K562 (cell line): ENCODE results near the gene HDAC5. TPM values are rescaled to one million over a fixed set of nuclear protein-coding genes. Genes with fewer than 3 reads are reported as not detected.

Experiments used
- ARID1B ChIP-seq: fragments of 450-650 bp; IDR thresholded peaks from 2 replicates; pipeline ENCODE4 v1.6.1; 2016; ENCODE audit warnings: antibody characterized with exemption, mild to moderate bottlenecking, inconsistent platforms
- BRD4 ChIP-seq: fragments of 200-600 bp; sonication (generic); IDR thresholded peaks from 2 replicates; pipeline ENCODE4 v1.6.1; 2017; ENCODE audit warnings: inconsistent platforms
- DPF2 ChIP-seq: fragments of 450-650 bp; IDR thresholded peaks from 2 replicates; pipeline ENCODE4 v1.6.1; 2016
- FOXJ2 ChIP-seq: fragments of 200-800 bp; sonication (Bioruptor generic); IDR thresholded peaks from 2 replicates; pipeline ENCODE4 v1.6.1; 2016; ENCODE audit warnings: missing genetic modification characterization, missing compliant biosample characterization
- FUS ChIP-seq: fragments of 200-400 bp; formaldehyde crosslinking; optimal IDR thresholded peaks from 2 replicates; pipeline ENCODE3; 2017; ENCODE audit warnings: low read depth, low read length
- HDAC2 ChIP-seq: fragments of 450-650 bp; IDR thresholded peaks from 2 replicates; pipeline ENCODE4 v1.6.1; 2016; ENCODE audit warnings: mild to moderate bottlenecking
- HNRNPH1 ChIP-seq: fragments of 200-400 bp; formaldehyde crosslinking; optimal IDR thresholded peaks from 2 replicates; pipeline ENCODE3; 2017; ENCODE audit warnings: low read depth, mild to moderate bottlenecking, low read length, moderate library complexity
- JUND ChIP-seq, 2 experiments: IDR thresholded peaks; 2 replicates in 1 of 2; 3 replicates in 1 of 2; pipeline ENCODE4 v1.6.1; 2011; ENCODE audit warnings: borderline replicate concordance in 2 of 2, low read depth in 2 of 2, low read length in 2 of 2, improper control_type of control experiment in 1 of 2, missing biosample characterization in 1 of 2, missing genetic modification characterization in 1 of 2, missing genetic modification reagents in 1 of 2
- KAT7 ChIP-seq: sonication (generic); formaldehyde crosslinking; IDR thresholded peaks from 2 replicates; pipeline ENCODE4 v1.8.0; 2022; ENCODE audit warnings: missing genetic modification reagents, mild to moderate bottlenecking, borderline replicate concordance
- KDM1A ChIP-seq, 2 experiments: fragments of 450-650 bp; IDR thresholded peaks; 2 replicates each; pipeline ENCODE4 v1.6.1; 2016; ENCODE audit warnings: mild to moderate bottlenecking in 2 of 2
- KLF1 ChIP-seq: fragments of 450-650 bp; IDR thresholded peaks from 2 replicates; pipeline ENCODE4 v1.6.1; 2016; ENCODE audit warnings: missing genetic modification characterization, missing compliant biosample characterization
- KLF16 ChIP-seq: IDR thresholded peaks from 2 replicates; pipeline ENCODE4 v1.6.1; 2016; ENCODE audit warnings: antibody characterized with exemption
- LEF1 ChIP-seq: fragments of 450-650 bp; IDR thresholded peaks from 2 replicates; pipeline ENCODE4 v1.6.1; 2016; ENCODE audit warnings: mild to moderate bottlenecking
- NBN ChIP-seq: fragments of 450-650 bp; IDR thresholded peaks from 2 replicates; pipeline ENCODE4 v1.6.1; 2016; ENCODE audit warnings: low read depth, mild to moderate bottlenecking
- OTX1 ChIP-seq: fragments of 450-650 bp; formaldehyde crosslinking; IDR thresholded peaks from 2 replicates; pipeline ENCODE4 v1.4.0; 2022; ENCODE audit warnings: mild to moderate bottlenecking
- POLR2B ChIP-seq: fragments of 450-650 bp; IDR thresholded peaks from 2 replicates; pipeline ENCODE4 v1.6.1; 2018; ENCODE audit warnings: low read depth; ENCODE audit not compliant: partially characterized antibody
- RFX1 ChIP-seq: fragments of 450-650 bp; IDR thresholded peaks from 2 replicates; pipeline ENCODE4 v1.6.1; 2016; ENCODE audit warnings: mild to moderate bottlenecking, moderate library complexity
- SMARCA4 ChIP-seq: fragments of 450-650 bp; IDR thresholded peaks from 2 replicates; pipeline ENCODE4 v1.6.1; 2016
- SMC3 ChIP-seq: conservative IDR thresholded peaks from 2 replicates; pipeline ENCODE4 v1.6.1; 2011; ENCODE audit warnings: low read depth, low read length, improper control_type of control experiment; ENCODE audit not compliant: insufficient read depth
- TEAD2 ChIP-seq: fragments of 450-650 bp; IDR thresholded peaks from 2 replicates; pipeline ENCODE4 v1.6.1; 2016; ENCODE audit warnings: missing genetic modification characterization, control low read depth, missing compliant biosample characterization
- ZNF311 ChIP-seq: fragments of 250-450 bp; sonication (Bioruptor Pico); IDR thresholded peaks from 2 replicates; pipeline ENCODE4 v1.4.0; 2020; ENCODE audit warnings: mild to moderate bottlenecking, moderate library complexity
- polyA plus RNA-seq, 8 experiments: library from polyadenylated mRNA; depleted of rRNA in 4 of 8; stranded (reverse) in 5 of 8; unstranded in 3 of 8; fragments of >200 nt; fragmentation: Nextera tagmentation in 2 of 8; fragmentation: Illumina TruSeq in 1 of 8; extraction: Ambion mirVana in 2 of 8; extraction: Trizol in 1 of 8; gene quantifications; 2 replicates each; pipeline versions ENCODE4 v1.2.1 to v1.2.3, GENCODE V29; 2011 to 2014; ENCODE audit warnings: inconsistent platforms in 1 of 8, missing spikeins in 1 of 8
- total RNA-seq, 7 experiments: library from RNA; depleted of rRNA in 6 of 7; stranded (reverse); fragments of >200 nt in 6 of 7; fragmentation: Illumina TruSeq in 2 of 7; extraction: Trizol in 2 of 7; gene quantifications; 2 replicates each; pipeline versions ENCODE4 v1.2.1 to v1.2.3, GENCODE V29; 2011 to 2021; ENCODE audit warnings: low replicate concordance in 1 of 7
- TF ChIP-seq, protein P1 (sequence below): fragments of 450-650 bp; formaldehyde crosslinking; conservative IDR thresholded peaks from 2 replicates; pipeline ENCODE4 v1.4.0; 2022; ENCODE audit warnings: mild to moderate bottlenecking, missing genetic modification characterization
- TF ChIP-seq, protein P2 (sequence below): fragments of 200-800 bp; sonication (Bioruptor generic); IDR thresholded peaks from 2 replicates; pipeline ENCODE4 v1.6.1; 2017; ENCODE audit warnings: missing genetic modification characterization, missing compliant biosample characterization
- TF ChIP-seq, protein P3 (sequence below): sonication (generic); formaldehyde crosslinking; IDR thresholded peaks from 2 replicates; pipeline ENCODE4 v1.8.0; 2022; ENCODE audit warnings: missing genetic modification reagents, mild to moderate bottlenecking, moderate library complexity, borderline replicate concordance
- TF ChIP-seq, protein P4 (sequence below): fragments of 450-650 bp; formaldehyde crosslinking; IDR thresholded peaks from 2 replicates; pipeline ENCODE4 v1.4.0; 2020; ENCODE audit warnings: mild to moderate bottlenecking, moderate library complexity

Gene HDAC5
- total and polyA plus RNA-seq, 9 of the 15 experiments (the other 6 are each of a cell fraction or from before 2014, with no cell fraction given): 0.45 to 26.2 (median 16.4) TPM

DNA sequence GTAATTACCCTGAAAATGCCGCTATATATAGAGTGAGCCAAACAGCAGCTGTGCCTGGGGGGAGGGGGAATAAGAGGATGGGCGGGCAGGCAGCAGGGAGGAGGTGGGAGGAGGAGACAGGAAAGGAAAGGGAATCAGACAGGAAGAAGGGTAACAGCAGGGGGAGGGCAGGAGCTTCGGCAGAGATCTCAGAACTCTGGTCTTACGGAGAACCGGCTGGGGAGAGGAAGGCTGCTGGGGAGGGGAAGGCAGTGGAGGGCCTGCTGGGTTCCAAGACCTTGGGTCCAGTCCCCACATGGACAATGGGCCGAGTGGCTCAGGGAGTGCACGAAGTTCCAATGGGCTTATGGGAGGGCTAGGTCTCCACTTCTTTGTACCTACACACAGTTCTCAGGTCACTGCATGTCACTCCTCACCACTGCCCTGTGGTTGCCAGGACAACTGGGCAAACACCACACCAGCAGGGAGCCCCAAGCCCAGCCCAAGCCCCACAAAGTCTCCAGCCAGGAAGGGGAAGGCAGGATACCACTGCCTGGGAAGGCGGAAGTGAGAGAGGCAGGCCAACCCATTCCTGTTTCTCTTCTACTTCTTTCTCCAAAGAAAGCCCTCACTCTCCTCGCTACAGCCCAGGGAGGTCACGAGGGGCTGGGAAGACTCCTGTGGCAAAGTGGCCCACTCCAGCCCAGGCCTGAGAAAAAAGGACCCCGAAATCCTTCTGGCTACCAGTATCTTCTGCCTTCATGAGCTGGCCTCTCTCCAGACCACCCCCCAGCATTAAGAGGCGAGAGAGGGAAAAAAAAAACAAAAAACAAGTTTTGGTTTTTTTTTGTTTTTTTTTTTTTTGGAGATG, 27.6 kb downstream of the HDAC5 start (continued):
- TF ChIP-seq, protein P1, sequence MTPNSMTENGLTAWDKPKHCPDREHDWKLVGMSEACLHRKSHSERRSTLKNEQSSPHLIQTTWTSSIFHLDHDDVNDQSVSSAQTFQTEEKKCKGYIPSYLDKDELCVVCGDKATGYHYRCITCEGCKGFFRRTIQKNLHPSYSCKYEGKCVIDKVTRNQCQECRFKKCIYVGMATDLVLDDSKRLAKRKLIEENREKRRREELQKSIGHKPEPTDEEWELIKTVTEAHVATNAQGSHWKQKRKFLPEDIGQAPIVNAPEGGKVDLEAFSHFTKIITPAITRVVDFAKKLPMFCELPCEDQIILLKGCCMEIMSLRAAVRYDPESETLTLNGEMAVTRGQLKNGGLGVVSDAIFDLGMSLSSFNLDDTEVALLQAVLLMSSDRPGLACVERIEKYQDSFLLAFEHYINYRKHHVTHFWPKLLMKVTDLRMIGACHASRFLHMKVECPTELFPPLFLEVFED: peak; percentile 80; the same call in 1 of the 2 replicates
- TF ChIP-seq, protein P2, sequence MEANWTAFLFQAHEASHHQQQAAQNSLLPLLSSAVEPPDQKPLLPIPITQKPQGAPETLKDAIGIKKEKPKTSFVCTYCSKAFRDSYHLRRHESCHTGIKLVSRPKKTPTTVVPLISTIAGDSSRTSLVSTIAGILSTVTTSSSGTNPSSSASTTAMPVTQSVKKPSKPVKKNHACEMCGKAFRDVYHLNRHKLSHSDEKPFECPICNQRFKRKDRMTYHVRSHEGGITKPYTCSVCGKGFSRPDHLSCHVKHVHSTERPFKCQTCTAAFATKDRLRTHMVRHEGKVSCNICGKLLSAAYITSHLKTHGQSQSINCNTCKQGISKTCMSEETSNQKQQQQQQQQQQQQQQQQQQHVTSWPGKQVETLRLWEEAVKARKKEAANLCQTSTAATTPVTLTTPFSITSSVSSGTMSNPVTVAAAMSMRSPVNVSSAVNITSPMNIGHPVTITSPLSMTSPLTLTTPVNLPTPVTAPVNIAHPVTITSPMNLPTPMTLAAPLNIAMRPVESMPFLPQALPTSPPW (CRISPR knock-in tag): peak; percentile 89
- TF ChIP-seq FOXJ2 (tag): 0 out of 2 replicates have a peak, but pooled peaks have one; percentile 35
- TF ChIP-seq KAT7: no peak
- no peak for TF ChIP-seq JUND (IDR thresholded peaks at IDR 0.05; ENCODE audit: borderline replicate concordance, low read depth, low read length)
- TF ChIP-seq JUND (tag; IDR thresholded peaks at IDR 0.05; ENCODE audit: borderline replicate concordance, low read depth, low read length): peak; percentile 35; the same call in 2 of the 3 replicates
- TF ChIP-seq ARID1B: peak; percentile 77
- TF ChIP-seq, protein P3, sequence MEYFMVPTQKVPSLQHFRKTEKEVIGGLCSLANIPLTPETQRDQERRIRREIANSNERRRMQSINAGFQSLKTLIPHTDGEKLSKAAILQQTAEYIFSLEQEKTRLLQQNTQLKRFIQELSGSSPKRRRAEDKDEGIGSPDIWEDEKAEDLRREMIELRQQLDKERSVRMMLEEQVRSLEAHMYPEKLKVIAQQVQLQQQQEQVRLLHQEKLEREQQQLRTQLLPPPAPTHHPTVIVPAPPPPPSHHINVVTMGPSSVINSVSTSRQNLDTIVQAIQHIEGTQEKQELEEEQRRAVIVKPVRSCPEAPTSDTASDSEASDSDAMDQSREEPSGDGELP (CRISPR knock-in tag): peak; percentile 96
- peak; percentile 62 for TF ChIP-seq DPF2
- 0 out of 2 replicates have a peak, but pooled peaks have one; percentile 40 for TF ChIP-seq KLF1 (tag)
- no peak for TF ChIP-seq TEAD2 (tag)
- TF ChIP-seq ZNF311 (CRISPR knock-in tag): no peak
- TF ChIP-seq HNRNPH1: no peak
- peak; percentile 92 for TF ChIP-seq RFX1
- no peak; the same call in 1 of the 2 replicates for TF ChIP-seq KLF16
- peak; percentile 75 for TF ChIP-seq OTX1 (CRISPR knock-in tag)
- TF ChIP-seq KDM1A (IDR thresholded peaks at IDR 0.05): peak in 1 of 2 experiments; percentile 5; a peak in 1 of 4 replicates
- peak; percentile 75; the same call in 1 of the 2 replicates for TF ChIP-seq BRD4
- TF ChIP-seq SMARCA4: peak; percentile 56
- no peak for TF ChIP-seq FUS
- no peak for TF ChIP-seq SMC3
- TF ChIP-seq NBN: peak; percentile 50; the same call in 1 of the 2 replicates
- TF ChIP-seq LEF1: 0 out of 2 replicates have a peak, but pooled peaks have one; percentile 75
- TF ChIP-seq HDAC2: peak; percentile 12; the same call in 1 of the 2 replicates
- TF ChIP-seq, protein P4, sequence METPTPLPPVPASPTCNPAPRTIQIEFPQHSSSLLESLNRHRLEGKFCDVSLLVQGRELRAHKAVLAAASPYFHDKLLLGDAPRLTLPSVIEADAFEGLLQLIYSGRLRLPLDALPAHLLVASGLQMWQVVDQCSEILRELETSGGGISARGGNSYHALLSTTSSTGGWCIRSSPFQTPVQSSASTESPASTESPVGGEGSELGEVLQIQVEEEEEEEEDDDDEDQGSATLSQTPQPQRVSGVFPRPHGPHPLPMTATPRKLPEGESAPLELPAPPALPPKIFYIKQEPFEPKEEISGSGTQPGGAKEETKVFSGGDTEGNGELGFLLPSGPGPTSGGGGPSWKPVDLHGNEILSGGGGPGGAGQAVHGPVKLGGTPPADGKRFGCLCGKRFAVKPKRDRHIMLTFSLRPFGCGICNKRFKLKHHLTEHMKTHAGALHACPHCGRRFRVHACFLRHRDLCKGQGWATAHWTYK (CRISPR knock-in tag): peak; percentile 38; the same call in 1 of the 2 replicates
- TF ChIP-seq POLR2B: peak; percentile 64
